Tibial nerve (tissue), 4 donors: ENCODE measurements around the gene DDX51. TPM values are rescaled to one million over a fixed set of nuclear protein-coding genes. Genes with fewer than 3 reads are reported as not detected.

Experiments used
- DNase-seq, 2 donors: peaks; one replicate each; pipeline ENCODE4 v3.0.0-alpha.2; 2019; ENCODE audit warnings: low spot score in 2 of 2
- H3K27ac ChIP-seq, 4 donors: fragments of 200-600 bp; sonication (generic) in 3 of 4; one replicate each; pipeline ENCODE4 v1.5.1; 2017 to 2019; ENCODE audit warnings: mild to moderate bottlenecking in 1 of 4
- H3K27me3 ChIP-seq, 2 donors: fragments of 200-600 bp; sonication (generic) in 1 of 2; one replicate each; pipeline versions ENCODE4 v1.5.1 to v1.6.0; 2017 to 2019
- H3K36me3 ChIP-seq, 3 donors: fragments of 200-600 bp; sonication (generic); one replicate each; pipeline ENCODE4 v1.5.1; 2018 to 2019
- H3K4me1 ChIP-seq, 4 donors: fragments of 200-600 bp; sonication (generic) in 3 of 4; one replicate each; pipeline ENCODE4 v1.5.1; 2017 to 2019
- H3K4me3 ChIP-seq, 4 donors: fragments of 200-600 bp; sonication (generic) in 3 of 4; one replicate each; pipeline ENCODE4 v1.5.1; 2017 to 2019; ENCODE audit warnings: mild to moderate bottlenecking in 1 of 4, moderate library complexity in 1 of 4
- H3K9me3 ChIP-seq, 4 donors: fragments of 200-600 bp; sonication (generic) in 3 of 4; one replicate each; pipeline ENCODE4 v1.5.1; 2017 to 2019
- CTCF ChIP-seq, 5 experiments: fragments of 200-600 bp in 3 of 5; fragments of 450-650 bp in 2 of 5; sonication (generic) in 3 of 5; IDR thresholded peaks; one replicate each; pipeline ENCODE4 v1.5.1; 2016 to 2019; ENCODE audit warnings: antibody characterized with exemption in 5 of 5, mild to moderate bottlenecking in 3 of 5, moderate library complexity in 2 of 5
- EP300 ChIP-seq, 2 donors: sonication (generic); formaldehyde crosslinking; IDR thresholded peaks; one replicate each; pipeline ENCODE4 v1.6.1; 2017; ENCODE audit warnings: antibody characterized with exemption in 2 of 2, mild to moderate bottlenecking in 1 of 2
- POLR2A ChIP-seq, 2 donors: fragments of 450-650 bp; IDR thresholded peaks; one replicate each; pipeline ENCODE4 v1.6.1; 2017; ENCODE audit warnings: antibody characterized with exemption in 2 of 2, mild to moderate bottlenecking in 2 of 2, moderate library complexity in 2 of 2
- whole genome bisulfite sequencing, 2 donors: methylation state at CpG; one replicate each; pipeline ENCODE4 v1.1.5; 2018; 5-methylcytosine and 5-hydroxymethylcytosine counted together
- total RNA-seq, 4 donors: library from RNA; depleted of rRNA; stranded (reverse); fragments of >200 nt; gene quantifications; one replicate each; pipeline ENCODE4 v1.1.0, GENCODE V29; 2016

Gene DDX51
- total RNA-seq, 4 donors from 2014 or later, result 15.5 to 43.8 (median 28.7) TPM

DNA sequence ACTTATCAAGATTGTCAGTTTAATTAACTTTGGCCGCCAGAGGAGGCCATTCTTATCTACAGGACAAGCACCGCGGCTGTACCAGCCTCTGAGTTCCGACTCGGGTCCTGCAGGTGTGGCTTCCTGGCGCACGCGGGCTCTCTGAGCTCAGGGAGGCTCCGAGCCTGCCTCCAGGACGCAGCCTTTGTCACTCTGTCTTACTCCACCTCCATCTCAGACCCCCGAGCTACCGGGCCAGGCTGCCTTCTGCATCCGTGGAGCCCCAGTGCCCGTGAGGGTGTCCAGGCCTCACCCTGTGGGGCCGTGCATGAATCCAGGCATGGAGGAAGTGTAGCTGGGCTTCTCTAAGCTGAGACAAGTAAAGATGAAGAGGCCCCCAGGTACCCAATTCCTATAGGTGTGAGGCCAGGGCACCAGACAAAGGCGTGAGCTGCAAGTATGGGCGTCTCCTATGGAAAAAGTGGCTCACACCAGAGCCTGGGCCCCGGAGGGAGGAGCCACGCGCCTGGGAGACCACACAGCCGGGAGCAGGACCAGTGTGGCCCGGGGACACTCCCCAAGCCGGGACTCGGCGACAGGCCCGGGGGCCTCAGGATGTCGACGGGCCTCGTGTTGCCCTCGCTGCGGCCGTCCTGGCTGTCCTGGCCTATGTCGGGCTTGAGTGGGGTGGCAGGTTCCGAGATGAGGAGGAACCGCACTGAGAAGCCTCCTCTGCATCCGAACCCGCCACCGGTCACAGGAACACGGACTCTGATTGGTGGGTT, 42.9 kb upstream of the DDX51 start:
- DNase-seq, result no peak
- H3K36me3 ChIP-seq, result no peaks in the 10 kb centered on the region
- peaks cover 0 to 21% (median 7%) of the 10 kb centered on the region in 4 donors for H3K4me1 ChIP-seq
- peaks cover 0 to 9% of the 10 kb centered on the region in 2 donors for H3K27me3 ChIP-seq
- 81 to 85% methylated on average over 35 to 39 of the region's 39 CpGs for WGBS, 2 donors
- H3K9me3 ChIP-seq, result peaks cover 0 to 21% (median 0%) of the 10 kb centered on the region in 4 donors
- no peak for TF ChIP-seq CTCF (IDR thresholded peaks at IDR 0.05)
- no peak for TF ChIP-seq POLR2A (IDR thresholded peaks at IDR 0.05)
- TF ChIP-seq EP300 (IDR thresholded peaks at IDR 0.05), result no peak
- no peak overlapping the region for H3K27ac ChIP-seq
- peak overlapping the region in 1 of 4 donors; percentile 15 for H3K4me3 ChIP-seq

GRCh38 chr12:132186208-132186856, 42.2 kb upstream of the DDX51 start:
- peak overlapping the region in 2 of 4 donors; percentile 15 to 23 for H3K4me3 ChIP-seq
- no peaks in the 10 kb centered on the region for H3K36me3 ChIP-seq
- no peak for DNase-seq
- H3K9me3 ChIP-seq, result peaks cover 0 to 21% (median 0%) of the 10 kb centered on the region in 4 donors
- peaks cover 0 to 21% (median 7%) of the 10 kb centered on the region in 4 donors for H3K4me1 ChIP-seq
- H3K27me3 ChIP-seq, result peaks cover 0 to 6% of the 10 kb centered on the region in 2 donors
- 38 to 46% methylated on average over 24 of the region's 24 CpGs for WGBS, 2 donors
- H3K27ac ChIP-seq, result peak overlapping the region in 1 of 4 donors; percentile 55
- TF ChIP-seq POLR2A (IDR thresholded peaks at IDR 0.05) (no peak), CTCF (IDR thresholded peaks at IDR 0.05) (no peak), EP300 (IDR thresholded peaks at IDR 0.05) (no peak)

- Histone ChIP-seq H3K36me3 (no peaks in the 10 kb centered on the region), H3K4me1 (peaks cover 0 to 20% (median 5%) of the 10 kb centered on the region in 4 donors), H3K4me3 (peak overlapping the region in 2 of 4 donors; percentile 15 to 23), H3K27me3 (peaks cover 0 to 8% of the 10 kb centered on the region in 2 donors), H3K27ac (peak overlapping the region in 1 of 4 donors; percentile 55), H3K9me3 (peaks cover 0 to 21% (median 0%) of the 10 kb centered on the region in 4 donors)
- 59 to 74% methylated on average over 16 of the region's 16 CpGs for WGBS, 2 donors
- TF ChIP-seq POLR2A (IDR thresholded peaks at IDR 0.05), result no peak
- TF ChIP-seq CTCF (IDR thresholded peaks at IDR 0.05), result no peak
- TF ChIP-seq EP300 (IDR thresholded peaks at IDR 0.05), result no peak
- DNase-seq, result no peak
These were observed 41.6 kb upstream of the DDX51 start for GRCh38 chr12:132185705-132186104.

- Histone ChIP-seq H3K27ac (no peak overlapping the region), H3K27me3 (peaks cover 0 to 23% of the 10 kb centered on the region in 2 donors), H3K4me3 (no peak overlapping the region), H3K4me1 (no peaks in the 10 kb centered on the region), H3K36me3 (no peaks in the 10 kb centered on the region), H3K9me3 (peaks cover 0 to 21% (median 0%) of the 10 kb centered on the region in 4 donors)
- WGBS, 2 donors, result 69 to 83% methylated on average over 10 of the region's 10 CpGs
- DNase-seq, result no peak
- TF ChIP-seq EP300 (IDR thresholded peaks at IDR 0.05) (no peak), POLR2A (IDR thresholded peaks at IDR 0.05) (no peak), CTCF (IDR thresholded peaks at IDR 0.05) (no peak)
These were observed 38.7 kb upstream of the DDX51 start for GRCh38 chr12:132182711-132183365.
